Measurements from ENCODE around the gene SELE.
"Not testable (repeated sequence)": the region's sequence is repeated elsewhere in the genome, so short reads cannot be mapped to it uniquely, and the experiment has no call there.

The SELE gene

DNA sequence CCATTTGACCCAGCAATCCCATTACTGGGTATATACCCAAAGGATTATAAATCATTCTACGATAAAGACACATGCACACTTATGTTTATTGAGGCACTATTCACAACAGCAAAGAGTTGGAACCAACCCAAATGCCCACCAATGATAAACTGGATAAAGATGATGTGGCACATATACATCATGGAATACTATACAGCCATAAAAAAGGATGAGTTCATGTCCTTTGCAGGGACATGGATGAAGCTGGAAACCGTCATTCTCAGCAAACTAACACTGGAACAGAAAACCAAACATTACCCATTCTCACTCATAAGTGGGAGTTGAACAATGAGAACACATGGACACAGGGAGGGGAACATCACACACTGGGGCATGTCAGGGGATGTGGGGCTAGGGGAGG lies 18.8 kb downstream of the SELE start:
- DNase-seq: not testable (repeated sequence)

DNA sequence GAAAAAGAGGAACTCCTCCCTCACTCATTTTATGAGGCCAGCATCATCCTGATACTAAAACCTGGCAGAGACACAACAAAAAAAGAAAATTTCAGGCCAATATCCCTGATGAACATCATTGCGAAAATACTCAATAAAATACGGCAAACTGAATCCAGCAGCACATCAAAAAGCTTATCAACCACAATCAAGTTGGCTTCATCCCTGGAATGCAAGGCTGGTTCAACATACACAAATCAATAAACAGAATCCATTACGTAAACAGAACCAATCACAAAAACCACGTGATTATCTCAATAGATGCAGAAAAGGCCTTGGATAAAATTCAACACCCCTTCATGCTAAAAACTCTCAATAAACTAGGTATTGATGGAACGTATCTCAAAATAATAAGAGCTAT lies 20.8 kb downstream of the SELE start:
- DNase-seq: not testable (repeated sequence)

DNA sequence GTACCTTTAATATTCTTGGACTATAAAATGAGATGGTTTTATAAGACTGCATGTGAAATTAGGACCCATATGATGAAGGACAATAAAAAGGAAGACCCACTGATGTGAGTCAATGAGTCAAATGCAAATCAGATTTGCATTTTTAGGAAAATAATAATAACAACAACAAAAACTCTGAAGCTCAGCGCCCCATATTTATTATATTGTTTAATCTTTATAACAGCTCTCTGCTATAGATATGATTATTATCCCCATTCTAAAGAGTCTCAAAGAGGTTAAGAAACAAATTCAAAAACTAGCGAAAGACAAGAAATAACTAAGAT lies 21.6 kb downstream of the SELE start:
- no peak for DNase-seq

DNA sequence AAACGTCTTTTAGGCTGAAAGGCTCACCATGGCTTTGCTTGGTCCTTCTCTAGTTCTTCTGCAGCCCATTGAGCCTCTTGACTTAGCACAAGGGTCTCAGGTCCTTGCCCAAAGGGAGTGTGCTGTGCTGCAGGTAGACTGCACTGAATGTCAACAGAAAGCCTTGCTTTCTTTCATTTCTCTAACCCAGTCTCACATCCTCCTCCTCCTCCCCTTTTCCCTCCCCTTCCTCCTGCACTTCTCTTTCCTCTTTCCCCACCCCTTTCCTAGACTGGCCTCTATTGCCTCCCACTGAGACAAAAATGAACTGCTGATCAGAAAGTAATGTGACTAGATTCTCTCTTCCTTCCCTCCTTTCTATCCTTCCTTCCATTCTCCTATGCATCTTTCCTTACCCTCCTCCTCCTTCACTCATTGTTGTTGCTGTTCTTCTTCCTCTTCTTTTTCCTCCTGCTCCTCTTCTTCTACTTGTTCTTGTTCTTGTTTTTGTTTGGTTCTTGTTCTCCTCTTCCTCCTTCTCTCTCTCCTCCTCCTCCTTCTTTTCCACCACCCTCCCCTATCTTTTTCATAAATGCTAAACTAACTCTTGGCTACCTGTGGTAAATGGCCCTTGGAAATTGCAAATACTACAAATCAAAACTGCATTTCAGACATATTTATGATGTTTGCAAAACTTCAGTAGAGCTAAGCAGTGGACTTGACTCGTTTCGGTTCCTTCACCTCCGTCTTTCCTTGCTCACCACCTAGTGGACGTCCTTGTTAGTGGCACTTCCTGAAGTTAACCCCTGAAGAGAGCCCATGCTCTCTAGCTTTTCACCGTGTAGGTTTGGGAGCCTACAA lies 22.2 kb downstream of the SELE start, which contains the start of gene SELL:
TSS of gene SELL (minus strand) at position 152 of the 840 bp plus-strand sequence. CDS start at position 30, 122 bp downstream.
- peak; percentile 82 to 84 for DNase-seq

DNA sequence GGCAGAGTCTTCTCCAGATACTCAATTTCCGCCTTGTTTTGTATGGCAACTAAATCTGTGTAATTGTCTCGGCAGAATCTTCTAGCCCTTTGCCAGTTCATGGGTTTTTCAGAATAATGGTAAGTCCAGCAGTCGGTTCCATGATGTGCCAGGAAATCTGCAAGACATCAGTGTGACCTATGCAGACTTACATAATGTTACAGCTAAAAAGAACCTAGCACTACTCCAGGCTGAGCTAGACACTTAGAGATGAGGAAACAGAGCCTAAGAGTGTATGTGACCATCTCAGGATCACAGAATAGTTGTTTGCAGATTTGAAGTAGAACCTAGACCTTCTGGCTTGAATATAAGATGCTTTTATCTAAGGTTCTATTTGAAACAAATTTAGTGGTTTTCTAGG lies 25.2 kb downstream of the SELE start:
- no peak for DNase-seq

DNA sequence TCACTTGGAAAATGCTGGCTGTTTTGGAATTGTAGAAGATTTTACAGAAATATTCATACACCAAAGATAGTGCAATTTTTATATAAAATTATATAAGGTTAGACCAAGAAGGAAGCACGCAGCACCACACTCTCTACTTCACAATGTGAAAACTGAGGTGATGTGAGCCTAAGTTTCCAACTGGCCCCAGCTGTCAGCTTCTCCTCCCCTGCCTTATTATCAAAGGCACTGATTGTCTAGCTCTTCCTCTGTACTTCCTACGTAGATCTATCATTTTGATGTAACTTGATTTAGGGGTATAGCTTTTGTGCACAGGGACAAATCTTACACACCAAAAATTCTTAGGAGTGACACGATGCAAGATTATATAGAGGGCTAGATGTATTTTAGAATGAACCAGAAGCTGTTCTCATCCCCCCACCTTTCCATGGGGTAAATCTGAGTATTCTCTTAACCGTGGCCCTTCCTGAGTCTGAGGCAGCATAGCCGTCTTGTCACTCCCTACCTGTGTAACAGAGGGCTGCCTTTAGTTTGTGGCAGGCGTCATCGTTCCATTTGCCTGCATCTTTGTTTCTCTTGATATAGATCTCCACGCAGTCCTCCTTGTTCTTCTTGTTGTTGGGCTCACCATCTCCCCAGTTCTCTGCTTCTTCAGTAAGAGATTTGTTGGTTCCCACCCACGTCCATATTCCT lies 25.8 kb downstream of the SELE start:
- DNase-seq: no peak

DNA sequence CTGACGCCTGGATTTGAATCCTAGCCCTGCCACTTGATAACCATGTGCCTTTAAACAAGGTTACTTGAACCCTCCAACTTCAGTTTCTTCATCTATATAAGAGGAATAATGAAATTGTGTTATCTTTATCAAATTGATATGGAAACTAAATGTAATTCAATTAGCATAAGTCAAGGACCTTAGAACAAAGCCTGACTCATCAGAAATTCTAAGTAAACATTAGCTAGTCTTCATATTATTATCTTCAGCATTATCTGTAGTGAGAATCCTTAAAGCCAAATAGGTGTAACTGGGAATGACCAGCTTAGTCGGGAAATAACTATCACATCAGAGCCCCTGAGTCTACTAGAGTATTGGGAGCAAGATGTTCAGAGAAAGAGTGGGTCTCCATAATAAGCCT lies 29.1 kb downstream of the SELE start:
- DNase-seq: no peak

DNA sequence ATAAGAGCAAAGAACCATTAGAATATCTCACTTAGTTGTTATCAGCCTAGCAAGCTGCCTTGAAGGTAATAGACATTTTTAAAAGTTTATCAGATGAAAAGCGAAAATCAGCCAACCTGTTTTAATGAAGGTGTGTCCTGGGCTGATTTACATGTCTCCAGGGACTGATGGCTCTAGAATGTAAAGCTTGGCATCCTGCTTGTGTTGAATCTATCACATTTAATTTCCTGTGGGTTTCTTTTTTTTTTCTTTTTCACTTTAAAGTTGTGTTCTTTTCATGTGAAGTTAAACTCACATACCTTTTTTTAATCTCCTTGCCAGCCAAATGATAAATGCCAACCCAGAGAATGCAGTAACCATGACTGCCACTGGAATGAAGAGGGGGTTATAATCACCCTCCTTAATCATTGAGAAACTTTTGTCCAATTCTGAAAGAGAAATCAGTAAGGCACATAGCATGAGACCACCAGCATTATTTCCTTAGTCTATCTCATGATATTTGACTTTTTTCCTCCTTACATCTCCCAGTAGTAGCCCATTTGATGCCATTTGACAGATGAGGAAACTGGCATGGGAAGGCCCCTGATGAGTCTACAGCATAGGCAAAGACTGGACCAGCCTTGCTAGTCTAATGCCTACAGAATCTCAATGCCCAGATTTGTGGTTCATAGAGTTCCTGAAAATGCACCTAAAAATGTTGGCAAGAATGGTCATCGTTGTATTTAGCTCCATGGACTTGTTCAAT lies 32.4 kb downstream of the SELE start:
- peak in 1 of 2 donors; percentile 51 for DNase-seq

DNA sequence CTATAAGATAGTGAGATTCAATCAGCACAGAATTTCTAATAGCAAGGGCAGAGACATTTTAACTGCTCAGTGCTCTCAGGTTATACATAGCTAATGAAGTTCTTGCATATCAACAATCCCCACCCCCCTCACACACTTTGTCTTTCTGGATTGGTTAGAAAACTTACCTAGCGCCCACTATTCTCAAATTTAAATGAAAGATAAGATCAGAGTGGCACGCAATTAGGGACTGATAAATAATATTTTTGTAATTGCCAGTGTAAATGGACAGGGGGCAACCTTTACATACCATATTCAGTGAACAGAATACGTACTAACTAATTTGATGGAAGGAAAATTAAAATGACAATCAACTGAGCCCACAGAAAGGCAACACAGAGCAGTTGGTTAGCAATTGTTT lies 34.2 kb downstream of the SELE start:
- peak in 1 of 2 donors; percentile 43 for DNase-seq

DNA sequence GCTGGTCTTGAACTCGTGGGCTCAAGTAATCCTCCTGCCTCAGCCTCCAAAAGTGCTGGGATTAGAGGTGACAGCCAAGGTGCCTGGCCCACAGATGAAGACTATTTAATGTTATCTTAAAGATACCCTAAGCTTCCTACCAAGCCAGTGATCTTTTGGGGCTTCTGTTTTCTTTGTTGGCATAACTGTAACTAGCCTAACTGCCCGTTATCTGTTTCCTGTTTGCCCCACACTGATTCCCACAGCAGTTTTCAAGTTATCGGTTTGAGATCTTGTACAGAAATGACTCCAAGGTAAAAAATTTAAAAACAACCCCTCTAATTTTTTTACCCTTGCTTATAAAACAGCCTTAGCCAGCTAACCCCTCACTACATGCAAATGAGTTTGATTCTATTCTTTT lies 34.9 kb downstream of the SELE start:
- peak in 1 of 2 donors; percentile 53 for DNase-seq

DNA sequence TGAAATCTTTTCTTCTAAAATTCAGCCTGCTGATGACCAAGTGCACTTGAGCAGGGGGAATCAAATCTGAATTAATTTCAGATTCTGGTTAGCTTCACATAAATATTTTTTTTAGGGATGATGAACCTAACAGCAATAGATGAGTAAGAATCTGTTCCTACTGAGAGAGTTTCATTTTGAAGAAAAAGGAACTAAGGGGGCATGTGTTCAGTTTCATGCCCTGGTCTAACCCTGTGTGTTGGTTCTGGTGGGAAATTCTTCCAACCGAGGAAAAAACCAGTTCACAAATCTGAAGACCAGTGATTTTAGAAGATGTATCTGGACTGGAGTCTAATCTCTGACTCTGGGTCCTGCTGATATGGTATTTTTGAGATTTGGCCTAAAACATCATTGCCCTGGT lies 36.1 kb downstream of the SELE start:
- no peak for DNase-seq

DNA sequence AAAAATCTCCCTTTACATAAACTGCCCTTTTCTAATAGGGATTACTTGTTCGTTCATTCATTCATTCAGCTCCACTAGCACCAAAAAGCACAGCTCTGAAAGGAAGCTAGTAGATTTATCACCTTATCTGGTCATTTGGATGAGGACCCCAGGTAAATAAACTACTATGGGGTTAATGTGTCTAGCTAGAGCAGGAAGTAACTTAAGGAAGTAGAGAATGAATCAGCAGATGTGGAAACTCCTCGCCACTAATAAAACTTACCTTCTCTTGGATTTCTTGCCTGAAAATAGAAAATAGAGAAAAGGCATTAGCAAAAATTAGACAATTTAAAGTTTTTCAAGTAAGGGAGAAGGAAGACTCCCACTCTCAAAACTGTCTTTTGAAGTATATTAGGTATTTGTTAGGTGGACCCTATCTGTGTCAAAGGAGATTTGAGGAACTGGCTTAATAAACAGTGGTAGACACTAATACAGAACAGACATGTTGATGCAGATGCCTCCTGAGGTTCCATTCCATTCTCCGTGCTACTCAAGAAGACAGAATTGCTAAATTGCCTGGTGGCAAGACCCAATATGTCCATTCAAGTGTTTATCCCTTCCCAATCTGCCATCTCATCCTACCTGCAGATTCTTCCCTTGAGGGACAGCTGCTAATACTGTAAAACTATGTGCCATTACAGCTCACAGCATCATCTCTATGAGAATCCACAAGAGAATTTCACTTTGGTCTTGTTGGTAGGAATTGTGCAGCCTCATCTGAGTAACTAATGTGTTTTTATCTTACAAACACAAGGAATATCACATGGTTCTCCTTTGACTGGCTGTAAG lies 37.4 kb downstream of the SELE start:
- DNase-seq: no peak

DNA sequence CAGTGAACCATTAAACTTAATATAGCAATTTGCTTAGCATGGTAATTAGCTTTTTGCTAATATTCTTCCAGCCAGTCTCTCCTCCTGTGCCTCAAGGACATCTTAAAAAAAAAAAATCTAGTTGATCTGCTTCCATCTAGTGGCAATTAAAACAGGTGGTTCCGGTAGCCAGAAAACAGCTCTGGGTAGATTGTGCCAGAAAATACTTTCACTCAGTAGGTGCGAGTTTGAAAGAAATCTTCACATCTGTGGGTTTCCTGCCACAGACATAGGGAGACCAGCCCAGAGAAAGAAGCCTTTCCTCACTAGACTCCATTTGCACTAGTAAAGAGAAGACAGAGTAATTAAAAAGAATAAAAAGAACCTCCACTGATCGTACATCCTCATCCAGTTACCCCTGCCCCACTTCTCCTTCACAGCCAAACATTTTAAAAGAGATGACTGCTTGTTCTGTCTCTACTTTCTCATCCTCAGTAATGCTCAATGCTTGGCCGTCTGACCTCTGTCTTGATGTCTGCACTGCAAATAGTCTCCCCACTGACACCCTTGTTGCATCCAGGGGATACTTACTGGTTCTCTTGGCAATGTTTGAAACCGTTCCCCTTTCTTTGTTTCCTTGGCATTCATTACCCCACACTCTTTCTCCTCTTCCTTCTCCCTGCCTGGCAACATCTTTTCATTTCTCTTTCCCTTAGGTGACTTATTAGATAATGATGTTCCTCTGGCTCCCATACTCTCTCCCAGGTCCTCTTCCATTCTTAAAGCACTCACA lies 39.4 kb downstream of the SELE start:
- DNase-seq: peak; percentile 58 to 82

DNA sequence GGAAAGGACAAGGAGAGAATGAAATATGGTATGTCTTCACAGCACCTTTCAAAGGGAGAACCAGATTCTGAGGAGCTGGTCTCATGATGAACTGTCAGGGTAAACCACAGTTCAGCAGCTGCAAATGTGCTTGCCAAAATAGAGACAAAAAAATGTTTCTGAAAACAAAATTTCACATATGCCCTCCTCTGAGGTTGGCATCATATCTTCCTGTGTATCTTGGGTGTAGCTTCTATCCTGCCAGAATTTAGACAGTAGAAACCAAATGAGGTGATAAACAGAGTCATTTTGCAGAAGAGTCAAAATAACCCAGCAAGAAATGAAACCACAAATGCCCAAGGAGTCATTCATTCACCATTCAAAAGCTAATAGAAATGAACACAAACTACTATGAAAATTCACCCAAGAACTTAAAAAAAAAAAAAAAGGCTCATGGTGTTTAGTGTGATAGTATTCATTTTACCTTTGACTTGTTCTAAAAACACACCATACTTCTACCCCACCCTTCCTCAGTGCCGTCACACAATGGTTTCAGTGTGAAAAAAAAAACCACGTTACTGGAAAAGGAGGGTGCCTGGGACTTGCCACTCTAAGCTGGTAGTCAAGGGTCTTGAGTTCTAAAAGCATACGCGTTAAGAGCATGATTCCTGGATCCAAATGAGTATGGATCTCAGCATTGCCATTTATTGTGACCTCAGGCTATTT lies 41.0 kb downstream of the SELE start:
- peak; percentile 54 to 83 for DNase-seq

DNA sequence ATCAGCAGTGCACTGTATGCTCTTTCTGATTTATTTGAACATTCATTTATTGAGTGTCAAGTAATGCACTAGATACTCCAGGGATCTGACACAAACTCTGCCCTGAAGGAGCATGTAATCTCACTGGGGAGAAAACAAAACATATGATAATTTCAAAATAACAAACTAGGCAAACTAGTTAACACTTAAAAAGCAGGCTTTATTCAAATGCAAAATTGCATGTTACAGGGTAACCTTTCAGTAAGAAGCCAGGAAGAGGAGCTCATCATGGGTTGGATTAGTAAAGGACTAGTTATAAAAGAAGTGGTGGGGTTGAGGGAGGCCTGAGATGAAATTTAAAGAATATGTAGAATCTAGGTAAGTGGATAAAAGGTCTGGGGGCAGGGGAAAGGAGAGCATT lies 43.4 kb downstream of the SELE start:
- no peak for DNase-seq

DNA sequence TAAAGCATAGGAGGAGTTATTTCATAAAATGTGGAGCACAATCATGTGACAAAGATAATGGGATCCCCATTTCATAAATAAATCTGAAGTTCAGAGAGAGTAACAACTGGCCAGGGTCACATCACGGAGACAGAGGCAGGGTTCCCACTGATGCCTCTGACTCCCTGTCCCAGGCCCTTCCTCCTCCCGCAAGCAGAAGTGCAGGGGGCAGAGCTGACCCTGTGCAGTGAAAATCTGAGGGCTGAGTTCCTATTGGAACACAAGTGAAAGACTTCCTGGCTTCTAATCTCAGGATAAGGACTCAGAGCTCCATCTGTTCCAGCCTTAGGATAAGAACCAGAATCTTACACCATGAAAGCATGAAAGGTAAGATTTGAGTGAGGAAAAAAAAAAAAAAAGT lies 44.5 kb downstream of the SELE start:
- DNase-seq: no peak

DNA sequence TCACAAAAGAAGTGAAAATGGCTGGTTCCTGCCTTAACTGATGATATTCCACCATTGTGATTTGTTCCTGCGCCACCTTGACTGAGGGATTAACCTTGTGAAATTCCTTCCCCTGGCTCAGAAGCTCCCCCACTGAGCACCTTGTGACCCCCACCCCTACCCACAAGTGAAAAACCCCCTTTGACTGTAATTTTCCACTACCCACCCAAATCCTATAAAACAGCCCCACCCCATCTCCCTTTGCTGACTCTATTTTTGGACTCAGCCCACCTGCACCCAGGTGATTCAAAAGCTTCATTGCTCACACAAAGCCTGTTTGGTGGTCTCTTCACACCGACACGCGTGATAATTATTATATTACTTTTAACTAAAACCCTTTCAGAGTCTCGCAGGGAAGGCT lies 45.5 kb downstream of the SELE start:
- not testable (repeated sequence) for DNase-seq

DNA sequence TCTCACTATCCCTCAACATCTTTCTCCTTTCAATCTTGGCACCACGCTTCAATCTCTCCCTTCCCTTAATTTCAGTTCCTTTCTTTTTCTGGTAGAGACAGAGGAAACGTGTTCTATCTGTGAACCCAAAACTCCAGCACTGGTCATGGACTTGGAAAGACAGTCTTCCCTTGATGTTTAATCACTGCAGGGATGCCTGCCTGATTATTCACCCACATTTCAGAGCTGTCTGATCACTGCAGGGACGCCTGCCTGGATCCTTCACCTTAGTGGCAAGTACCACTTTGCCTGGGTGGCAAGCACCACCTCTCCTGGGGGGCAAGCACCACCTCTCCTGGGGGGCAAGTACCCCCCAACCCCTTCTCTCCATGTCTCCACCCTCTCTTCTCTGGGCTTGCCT lies 50.2 kb downstream of the SELE start:
- DNase-seq: no peak

DNA sequence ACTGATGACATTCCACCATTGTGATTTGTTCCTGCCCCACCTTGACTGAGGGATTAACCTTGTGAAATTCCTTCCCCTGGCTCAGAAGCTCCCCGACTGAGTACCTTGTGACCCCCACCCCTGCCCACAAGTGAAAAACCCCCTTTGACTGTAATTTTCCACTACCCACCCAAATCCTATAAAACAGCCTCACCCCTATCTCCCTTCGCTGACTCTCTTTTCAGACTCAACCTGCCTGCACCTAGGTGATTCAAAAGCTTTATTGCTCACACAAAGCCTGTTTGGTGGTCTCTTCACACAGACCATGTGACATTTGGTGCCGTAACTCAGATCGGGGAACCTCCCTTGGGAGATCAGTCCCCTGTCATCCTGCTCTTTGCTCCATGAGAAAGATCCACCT lies 50.7 kb downstream of the SELE start:
- DNase-seq: not testable (repeated sequence)

DNA sequence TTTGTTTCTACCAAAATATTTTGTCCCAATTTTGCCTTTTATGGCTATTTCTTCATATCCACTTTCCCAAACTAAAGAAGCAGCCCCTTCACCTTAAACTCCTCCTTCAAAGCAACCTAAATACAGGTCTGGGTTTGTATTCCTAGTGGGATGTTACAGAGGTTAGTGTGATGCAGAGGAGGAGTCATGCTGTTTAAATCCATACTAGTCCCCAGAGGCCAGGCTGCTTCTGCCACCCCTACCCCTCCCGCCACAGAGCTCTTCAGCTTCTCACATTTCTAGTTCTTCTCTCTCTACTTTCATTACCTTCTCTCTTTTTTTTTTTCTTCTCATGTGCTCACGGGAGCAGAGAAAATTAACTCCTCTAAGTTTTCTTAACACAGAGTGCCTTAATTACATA lies 51.8 kb downstream of the SELE start:
- no peak for DNase-seq

DNA sequence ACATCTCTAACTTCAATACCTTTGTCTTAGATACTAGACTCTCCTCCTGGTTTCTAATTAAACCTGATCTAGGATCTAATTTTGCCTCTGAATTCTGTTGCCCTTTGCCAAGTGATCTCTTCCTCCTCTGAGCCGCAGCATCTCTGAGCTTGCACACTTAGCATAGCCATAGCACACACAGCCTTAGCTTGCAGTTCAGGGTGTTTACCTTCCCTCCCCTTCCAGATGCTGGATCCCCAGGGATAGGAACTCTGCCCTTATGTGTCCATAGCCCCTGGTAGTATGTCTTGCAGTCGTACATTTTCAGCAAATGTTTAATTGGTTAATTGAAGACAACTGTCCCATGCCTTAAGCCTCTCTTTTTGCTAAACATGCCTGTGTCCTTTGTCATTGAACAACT lies 52.7 kb downstream of the SELE start:
- DNase-seq: no peak

Data from CD4-positive, alpha-beta T cell treated with Interleukin-4 for 1 hour (primary cell).